ENCODE measurements around the gene IKZF1.

The IKZF1 gene

GRCh38 chr7:50418526-50419290, 114.2 kb downstream of the IKZF1 start:
- TF ChIP-seq CTCF (IDR thresholded peaks at IDR 0.05; ENCODE audit: control extremely low read depth, extremely low read depth, low read depth, missing control alignments), result no peak
- no peak for DNase-seq (ENCODE audit: extremely low spot score)
- POLR2A ChIA-PET, result no interaction called here
- CTCF ChIA-PET, result interaction anchor here (0.8 to 9.9 kb wide), 55 partner anchors 9 to 350 kb away, joined by 3 to 99 read pairs (median 5); partner anchors contain the start of gene ZPBP

- ChIA-PET CTCF (interaction anchor here (1.0 to 9.9 kb wide), 13 partner anchors 7 to 278 kb away, joined by 3 to 99 read pairs (median 6); no protein-coding TSS in a partner anchor), POLR2A (no interaction called here)
- no peak for DNase-seq (ENCODE audit: extremely low spot score)
- no peak for TF ChIP-seq CTCF (IDR thresholded peaks at IDR 0.05; ENCODE audit: control extremely low read depth, extremely low read depth, low read depth, missing control alignments)
Measured at GRCh38 chr7:50421043-50421442, 116.5 kb downstream of the IKZF1 start.

DNA sequence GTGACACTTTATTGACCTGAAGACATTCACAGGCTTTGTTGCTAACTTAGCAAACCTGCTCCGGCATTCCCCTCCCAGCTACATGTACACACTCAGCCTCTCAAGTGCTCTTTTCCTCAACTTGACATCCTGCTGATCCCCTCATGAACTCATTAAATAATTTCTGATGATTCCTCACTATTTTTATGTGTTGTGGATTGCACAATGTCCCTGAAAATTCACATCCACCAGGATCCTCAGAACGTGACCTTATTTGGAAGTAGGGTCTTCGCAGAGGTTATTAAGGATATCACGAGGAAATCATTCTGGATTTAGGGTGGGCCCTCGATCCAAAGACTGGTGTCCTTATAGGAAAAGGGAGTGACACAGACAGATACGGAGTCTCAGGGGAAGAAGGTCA, 118.3 kb downstream of the IKZF1 start:
- no peak for TF ChIP-seq CTCF (IDR thresholded peaks at IDR 0.05; ENCODE audit: control extremely low read depth, extremely low read depth, low read depth, missing control alignments)
- ChIA-PET POLR2A (no interaction called here), CTCF (interaction anchor here (1.1 to 9.9 kb wide), 4 partner anchors 10 to 236 kb away, joined by 3 to 99 read pairs (median 8); no protein-coding TSS in a partner anchor)
- no peak for DNase-seq (ENCODE audit: extremely low spot score)

GRCh38 chr7:50423860-50424259, 119.3 kb downstream of the IKZF1 start:
- DNase-seq (ENCODE audit: extremely low spot score), result no peak
- ChIA-PET CTCF (interaction anchor here (0.9 to 1.4 kb wide), 3 partner anchors 9 to 281 kb away, joined by 3 to 5 read pairs (median 3); no protein-coding TSS in a partner anchor), POLR2A (no interaction called here)
- no peak for TF ChIP-seq CTCF (IDR thresholded peaks at IDR 0.05; ENCODE audit: control extremely low read depth, extremely low read depth, low read depth, missing control alignments)

- TF ChIP-seq CTCF (IDR thresholded peaks at IDR 0.05; ENCODE audit: control extremely low read depth, extremely low read depth, low read depth, missing control alignments), result no peak
- no peak for DNase-seq (ENCODE audit: extremely low spot score)
- POLR2A ChIA-PET, result no interaction called here
- CTCF ChIA-PET, result interaction anchor here (1.4 to 6.5 kb wide), 3 partner anchors 8 to 22 kb away, joined by 3 to 61 read pairs (median 3); no protein-coding TSS in a partner anchor
Measured at GRCh38 chr7:50425318-50425717, 120.8 kb downstream of the IKZF1 start.

GRCh38 chr7:50426280-50427045, 121.9 kb downstream of the IKZF1 start:
- CTCF ChIA-PET, result interaction anchor here (0.9 to 6.5 kb wide), 7 partner anchors 9 to 221 kb away, joined by 3 to 61 read pairs (median 3); no protein-coding TSS in a partner anchor
- DNase-seq (ENCODE audit: extremely low spot score), result no peak
- POLR2A ChIA-PET, result no interaction called here
- TF ChIP-seq CTCF (IDR thresholded peaks at IDR 0.05; ENCODE audit: control extremely low read depth, extremely low read depth, low read depth, missing control alignments), result no peak
